Measurements from ENCODE around the gene ZNF608. TPM values are rescaled to one million over a fixed set of nuclear protein-coding genes. Genes with fewer than 3 reads are reported as not detected.

ZNF608 gene
- total RNA-seq, 2 donors from 2014 or later = 138 to 140 TPM

DNA sequence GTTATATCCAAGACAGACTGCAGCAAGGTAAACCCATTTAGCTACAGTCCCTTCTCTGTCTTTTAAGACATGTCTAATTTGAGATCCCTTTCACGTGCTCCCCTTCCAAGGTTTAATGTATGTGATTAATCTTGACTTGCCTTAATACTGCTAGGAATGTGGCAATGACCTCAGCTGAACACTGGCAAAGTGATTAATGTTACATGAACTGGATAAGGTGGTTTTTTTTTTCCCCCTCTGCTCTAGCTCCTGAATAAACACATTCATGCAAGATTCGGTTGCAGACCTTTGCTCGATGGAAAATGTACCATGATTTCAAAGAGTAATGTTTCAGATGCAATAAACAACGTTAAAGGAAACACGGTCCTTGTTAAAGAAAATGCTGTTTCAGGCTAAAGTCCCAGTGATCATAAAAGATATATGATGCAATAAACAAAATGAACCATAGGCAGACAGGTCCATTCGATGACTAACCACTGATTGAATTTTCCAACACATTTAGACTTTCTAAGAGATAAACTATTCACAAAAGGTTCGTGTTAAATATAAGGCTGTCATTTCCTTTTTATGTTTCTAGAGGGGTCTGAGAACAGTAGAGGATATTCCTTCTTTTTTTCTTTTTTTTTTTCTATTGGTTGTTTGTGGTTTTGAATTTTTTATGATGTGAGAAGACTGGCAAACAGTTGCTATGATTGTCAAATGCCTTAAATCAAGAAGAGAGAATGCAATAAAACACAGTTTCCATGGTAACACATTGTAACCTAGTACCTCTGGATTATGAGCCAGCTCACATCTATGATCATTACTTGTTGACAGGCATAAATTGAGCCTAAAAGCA is 44.7 kb upstream of the ZNF608 start:
- Histone ChIP-seq H3K36me3 (ENCODE audit: control insufficient read depth, insufficient read depth, low read length) (no peaks in the 10 kb centered on the region), H3K4me3 (ENCODE audit: low read length) (no peak overlapping the region), H3K9ac (ENCODE audit: extremely low read depth, low read length, poor library complexity, severe bottlenecking) (no peak overlapping the region), H3K27me3 (ENCODE audit: control insufficient read depth, insufficient read depth, low read length, poor library complexity, severe bottlenecking) (no peaks in the 10 kb centered on the region), H3K27ac (ENCODE audit: low read depth, low read length) (peak overlapping the region; percentile 34), H3K9me3 (ENCODE audit: control insufficient read depth, low read length) (no peaks in the 10 kb centered on the region), H3K4me1 (ENCODE audit: control insufficient read depth, insufficient read depth, low read length) (no peaks in the 10 kb centered on the region)
- Mint-ChIP-seq H3K4me3 (no peak overlapping the region), H3K4me1 (peaks cover 5% of the 10 kb centered on the region), H3K9me3 (no peaks in the 10 kb centered on the region), H3K27ac (no peak overlapping the region), H3K36me3 (ENCODE audit: low read depth) (no peaks in the 10 kb centered on the region), H3K27me3 (ENCODE audit: insufficient read depth) (no peaks in the 10 kb centered on the region)
- TF ChIP-seq, protein P1, sequence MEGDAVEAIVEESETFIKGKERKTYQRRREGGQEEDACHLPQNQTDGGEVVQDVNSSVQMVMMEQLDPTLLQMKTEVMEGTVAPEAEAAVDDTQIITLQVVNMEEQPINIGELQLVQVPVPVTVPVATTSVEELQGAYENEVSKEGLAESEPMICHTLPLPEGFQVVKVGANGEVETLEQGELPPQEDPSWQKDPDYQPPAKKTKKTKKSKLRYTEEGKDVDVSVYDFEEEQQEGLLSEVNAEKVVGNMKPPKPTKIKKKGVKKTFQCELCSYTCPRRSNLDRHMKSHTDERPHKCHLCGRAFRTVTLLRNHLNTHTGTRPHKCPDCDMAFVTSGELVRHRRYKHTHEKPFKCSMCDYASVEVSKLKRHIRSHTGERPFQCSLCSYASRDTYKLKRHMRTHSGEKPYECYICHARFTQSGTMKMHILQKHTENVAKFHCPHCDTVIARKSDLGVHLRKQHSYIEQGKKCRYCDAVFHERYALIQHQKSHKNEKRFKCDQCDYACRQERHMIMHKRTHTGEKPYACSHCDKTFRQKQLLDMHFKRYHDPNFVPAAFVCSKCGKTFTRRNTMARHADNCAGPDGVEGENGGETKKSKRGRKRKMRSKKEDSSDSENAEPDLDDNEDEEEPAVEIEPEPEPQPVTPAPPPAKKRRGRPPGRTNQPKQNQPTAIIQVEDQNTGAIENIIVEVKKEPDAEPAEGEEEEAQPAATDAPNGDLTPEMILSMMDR (conservative IDR thresholded peaks at IDR 0.05) = no peak
- DNase-seq = no peak
- 85 to 94% methylated on average over 6 to 7 of the region's 7 CpGs for WGBS, 2 experiments (ENCODE audit: insufficient coverage in 1 of 2, insufficient read length in 1 of 2)

DNA sequence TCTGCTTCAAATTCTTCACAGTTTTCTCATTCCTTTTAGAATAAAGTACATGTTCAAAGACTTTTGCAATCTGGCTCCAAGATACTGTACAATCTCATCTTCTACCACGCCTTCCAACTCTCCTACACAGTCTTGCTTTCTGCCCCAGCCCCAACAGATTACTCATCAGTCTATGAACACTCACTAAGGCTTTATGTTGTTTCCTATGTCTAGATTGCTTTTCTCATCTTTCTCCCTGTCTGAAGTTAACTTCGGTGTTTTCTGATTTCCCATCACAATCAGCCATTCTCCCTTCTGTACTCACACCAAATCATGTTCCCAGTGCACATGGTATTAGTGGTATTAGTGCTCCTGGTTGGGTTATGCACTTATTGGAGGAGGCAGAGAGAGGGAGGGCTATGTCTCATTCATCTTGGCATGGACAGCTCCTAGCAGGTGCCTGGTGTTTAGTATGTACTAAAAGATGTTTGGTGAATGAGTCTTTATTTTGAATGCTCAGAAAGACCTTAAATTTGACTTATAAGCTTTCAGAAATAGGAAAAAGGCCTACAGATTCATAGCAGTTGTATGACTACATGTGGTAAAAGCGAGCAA is 44.0 kb upstream of the ZNF608 start:
- no peaks in the 10 kb centered on the region for H3K36me3 Mint-ChIP-seq (ENCODE audit: low read depth)
- no peaks in the 10 kb centered on the region for H3K36me3 ChIP-seq (ENCODE audit: control insufficient read depth, insufficient read depth, low read length)
- H3K4me3 Mint-ChIP-seq = no peak overlapping the region
- H3K27me3 Mint-ChIP-seq (ENCODE audit: insufficient read depth) = no peaks in the 10 kb centered on the region
- H3K4me3 ChIP-seq (ENCODE audit: low read length) = no peak overlapping the region
- no peak for DNase-seq
- H3K9me3 ChIP-seq (ENCODE audit: control insufficient read depth, low read length) = no peaks in the 10 kb centered on the region
- whole genome bisulfite sequencing, 2 experiments (ENCODE audit: insufficient coverage in 1 of 2, insufficient read length in 1 of 2) = 90 to 93% methylated on average over 3 of the region's 3 CpGs
- no peaks in the 10 kb centered on the region for H3K4me1 Mint-ChIP-seq
- H3K27me3 ChIP-seq (ENCODE audit: control insufficient read depth, insufficient read depth, low read length, poor library complexity, severe bottlenecking) = no peaks in the 10 kb centered on the region
- no peak overlapping the region for H3K27ac Mint-ChIP-seq
- no peaks in the 10 kb centered on the region for H3K4me1 ChIP-seq (ENCODE audit: control insufficient read depth, insufficient read depth, low read length)
- no peak overlapping the region for H3K27ac ChIP-seq (ENCODE audit: low read depth, low read length)
- no peak overlapping the region for H3K9ac ChIP-seq (ENCODE audit: extremely low read depth, low read length, poor library complexity, severe bottlenecking)
- TF ChIP-seq, protein P1 (conservative IDR thresholded peaks at IDR 0.05) = no peak
- H3K9me3 Mint-ChIP-seq = no peaks in the 10 kb centered on the region

DNA sequence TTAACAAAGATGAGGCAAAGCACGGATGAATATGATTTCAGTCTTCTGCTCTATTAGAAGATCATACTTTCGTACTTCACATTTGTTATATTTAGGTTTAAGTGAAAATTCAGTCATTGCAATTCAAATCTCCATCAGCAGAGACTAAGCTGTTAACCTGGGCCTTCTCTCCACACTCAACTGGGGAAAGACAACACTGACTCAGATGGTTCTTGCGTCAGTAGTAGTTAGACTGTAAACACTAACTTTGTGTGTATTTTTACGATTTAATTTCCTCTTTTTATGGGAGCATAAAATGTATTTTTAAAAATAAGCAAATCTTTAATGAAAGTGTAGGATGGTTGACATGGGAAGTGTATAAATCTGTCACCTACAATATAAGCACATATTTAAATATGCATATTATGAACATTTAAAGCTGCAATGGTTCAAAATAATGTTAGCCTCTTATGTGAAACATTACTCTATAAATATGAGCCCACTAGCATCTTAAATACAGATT is 42.7 kb upstream of the ZNF608 start:
- 100% methylated on average over 1 to 4 of the region's 4 CpGs for WGBS, 2 experiments (ENCODE audit: insufficient coverage in 1 of 2, insufficient read length in 1 of 2)
- no peaks in the 10 kb centered on the region for H3K36me3 ChIP-seq (ENCODE audit: control insufficient read depth, insufficient read depth, low read length)
- H3K9me3 ChIP-seq (ENCODE audit: control insufficient read depth, low read length) = no peaks in the 10 kb centered on the region

More for the DNA sequence above, 42.7 kb upstream of the ZNF608 start:
- H3K27ac ChIP-seq (ENCODE audit: low read depth, low read length) = no peak overlapping the region
- no peak for DNase-seq
- H3K9ac ChIP-seq (ENCODE audit: extremely low read depth, low read length, poor library complexity, severe bottlenecking) = no peak overlapping the region
- TF ChIP-seq, protein P1 (conservative IDR thresholded peaks at IDR 0.05) = no peak
- Mint-ChIP-seq H3K4me3 (no peak overlapping the region), H3K9me3 (no peaks in the 10 kb centered on the region), H3K4me1 (no peaks in the 10 kb centered on the region), H3K27me3 (ENCODE audit: insufficient read depth) (no peaks in the 10 kb centered on the region), H3K27ac (no peak overlapping the region), H3K36me3 (ENCODE audit: low read depth) (no peaks in the 10 kb centered on the region)
- H3K4me1 ChIP-seq (ENCODE audit: control insufficient read depth, insufficient read depth, low read length) = no peaks in the 10 kb centered on the region
- no peak overlapping the region for H3K4me3 ChIP-seq (ENCODE audit: low read length)
- H3K27me3 ChIP-seq (ENCODE audit: control insufficient read depth, insufficient read depth, low read length, poor library complexity, severe bottlenecking) = no peaks in the 10 kb centered on the region
